GM06990 (cell line): ENCODE results near the gene DUOX1.

Source experiments
- DNase-seq: peaks from one replicate; pipeline ENCODE4 v3.0.0-alpha.2; 2011; ENCODE audit not compliant: insufficient read length; ENCODE audit errors: extremely low read depth
- H3K27me3 ChIP-seq: replicated peaks from 2 replicates; pipeline ENCODE4 v1.6.0; 2011; ENCODE audit warnings: low read length; ENCODE audit not compliant: control insufficient read depth, insufficient read depth
- H3K36me3 ChIP-seq: 2 replicates; pipeline ENCODE4 v1.5.1; 2011; ENCODE audit warnings: low read length; ENCODE audit not compliant: control insufficient read depth, insufficient read depth
- H3K4me3 ChIP-seq: replicated peaks from 2 replicates; pipeline ENCODE4 v1.5.1; 2011; ENCODE audit warnings: low read depth, mild to moderate bottlenecking, control low read depth, low read length
- CTCF ChIP-seq: IDR thresholded peaks from 2 replicates; pipeline ENCODE4 v1.5.1; 2011; ENCODE audit warnings: low read length, control low read depth, mild to moderate bottlenecking, inconsistent platforms; ENCODE audit not compliant: insufficient read depth, poor library complexity, severe bottlenecking

Gene DUOX1

GRCh38 chr15:45164914-45165313, 35.1 kb downstream of the DUOX1 start:
- no peak for DNase-seq
- TF ChIP-seq CTCF = no peak
- Histone ChIP-seq H3K27me3 (no peaks in the 10 kb centered on the region), H3K36me3 (no peaks in the 10 kb centered on the region; the same call in 1 of the 2 replicates), H3K4me3 (no peak overlapping the region)

- TF ChIP-seq CTCF = no peak
- no peaks in the 10 kb centered on the region for H3K27me3 ChIP-seq
- H3K4me3 ChIP-seq = no peak overlapping the region
- DNase-seq = no peak
- no peaks in the 10 kb centered on the region; the same call in 1 of the 2 replicates for H3K36me3 ChIP-seq
Measured at GRCh38 chr15:45165536-45165935, 35.7 kb downstream of the DUOX1 start.

- Histone ChIP-seq H3K36me3 (no peaks in the 10 kb centered on the region; the same call in 1 of the 2 replicates), H3K27me3 (no peaks in the 10 kb centered on the region), H3K4me3 (peak overlapping the region; percentile 76)
- TF ChIP-seq CTCF = peak; percentile 83
- DNase-seq = peak; percentile 87
Measured at GRCh38 chr15:45166834-45167630, 37.2 kb downstream of the DUOX1 start.

GRCh38 chr15:45167631-45168205, 37.9 kb downstream of the DUOX1 start:
- H3K27me3 ChIP-seq = no peaks in the 10 kb centered on the region
- TF ChIP-seq CTCF = no peak
- H3K4me3 ChIP-seq = peak overlapping the region; percentile 76; the same call in 1 of the 2 replicates
- no peaks in the 10 kb centered on the region; the same call in 1 of the 2 replicates for H3K36me3 ChIP-seq
- no peak for DNase-seq

- DNase-seq = no peak
- H3K27me3 ChIP-seq = no peaks in the 10 kb centered on the region
- TF ChIP-seq CTCF = no peak
Measured at GRCh38 chr15:45168286-45168685, 38.5 kb downstream of the DUOX1 start.

More at GRCh38 chr15:45168286-45168685, 38.5 kb downstream of the DUOX1 start:
- H3K36me3 ChIP-seq = no peaks in the 10 kb centered on the region; the same call in 1 of the 2 replicates
- H3K4me3 ChIP-seq = no peak overlapping the region
